ENCODE measurements around the gene SSR4.
"Not testable (repeated sequence)": the region's sequence is repeated elsewhere in the genome, so short reads cannot be mapped to it uniquely, and the experiment has no call there.

SSR4 gene

DNA sequence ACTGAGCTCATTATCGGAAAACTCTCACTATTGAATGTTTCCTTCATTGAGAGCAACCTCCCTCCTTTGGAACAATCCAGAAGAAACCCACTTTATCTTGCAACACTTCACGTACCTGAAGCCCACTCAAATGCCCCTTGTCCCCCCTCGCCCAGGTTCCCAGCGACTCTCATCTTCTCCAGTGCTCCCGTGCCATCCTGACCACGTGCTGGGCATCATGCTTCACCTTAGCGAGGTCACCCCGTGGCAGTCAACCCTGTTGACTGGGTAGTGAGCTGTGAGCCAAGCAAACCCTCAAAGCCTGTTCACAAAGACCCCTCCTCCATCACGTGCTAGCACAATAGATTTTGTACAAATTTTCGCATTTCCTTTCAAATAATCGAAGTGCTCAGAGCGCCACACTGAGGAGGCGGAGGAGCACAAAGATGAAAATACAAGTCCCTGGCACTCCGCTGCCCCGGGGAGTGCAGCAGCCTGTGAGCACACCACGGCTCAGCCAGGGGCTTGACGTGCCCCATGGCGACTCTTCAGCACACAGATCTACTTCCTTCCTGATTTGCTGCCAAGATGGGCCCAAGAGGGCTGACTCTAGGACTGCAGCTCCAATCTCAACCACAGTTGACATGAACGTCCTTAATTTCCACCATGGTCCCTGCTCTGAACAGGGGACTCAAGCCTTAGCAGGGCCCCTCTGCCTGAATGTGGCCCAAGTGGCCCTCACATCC, 20.3 kb downstream of the SSR4 start:
- ChIA-PET CTCF (no interaction called here), POLR2A (interaction anchor here (0.6 kb wide), 1 partner anchor 108 kb away, joined by 3 read pairs; no protein-coding TSS in a partner anchor)
- Histone ChIP-seq H3K4me1 (ENCODE audit: control insufficient read depth, insufficient read depth, low read length) (no peaks in the 10 kb centered on the region), H3K27ac (ENCODE audit: extremely low read depth, low read depth, low read length) (no peak overlapping the region), H3K4me3 (ENCODE audit: low read depth, low read length) (no peak overlapping the region), H3K36me3 (ENCODE audit: control insufficient read depth in 2 of 2, insufficient read depth in 1 of 2, low read length in 2 of 2) (no peaks in the 10 kb centered on the region), H3K9me3 (ENCODE audit: control insufficient read depth, insufficient read depth, low read depth, low read length) (no peaks in the 10 kb centered on the region)
- no peak for TF ChIP-seq ZNF626 (tag by site-specific recombination; IDR thresholded peaks at IDR 0.05)

DNA sequence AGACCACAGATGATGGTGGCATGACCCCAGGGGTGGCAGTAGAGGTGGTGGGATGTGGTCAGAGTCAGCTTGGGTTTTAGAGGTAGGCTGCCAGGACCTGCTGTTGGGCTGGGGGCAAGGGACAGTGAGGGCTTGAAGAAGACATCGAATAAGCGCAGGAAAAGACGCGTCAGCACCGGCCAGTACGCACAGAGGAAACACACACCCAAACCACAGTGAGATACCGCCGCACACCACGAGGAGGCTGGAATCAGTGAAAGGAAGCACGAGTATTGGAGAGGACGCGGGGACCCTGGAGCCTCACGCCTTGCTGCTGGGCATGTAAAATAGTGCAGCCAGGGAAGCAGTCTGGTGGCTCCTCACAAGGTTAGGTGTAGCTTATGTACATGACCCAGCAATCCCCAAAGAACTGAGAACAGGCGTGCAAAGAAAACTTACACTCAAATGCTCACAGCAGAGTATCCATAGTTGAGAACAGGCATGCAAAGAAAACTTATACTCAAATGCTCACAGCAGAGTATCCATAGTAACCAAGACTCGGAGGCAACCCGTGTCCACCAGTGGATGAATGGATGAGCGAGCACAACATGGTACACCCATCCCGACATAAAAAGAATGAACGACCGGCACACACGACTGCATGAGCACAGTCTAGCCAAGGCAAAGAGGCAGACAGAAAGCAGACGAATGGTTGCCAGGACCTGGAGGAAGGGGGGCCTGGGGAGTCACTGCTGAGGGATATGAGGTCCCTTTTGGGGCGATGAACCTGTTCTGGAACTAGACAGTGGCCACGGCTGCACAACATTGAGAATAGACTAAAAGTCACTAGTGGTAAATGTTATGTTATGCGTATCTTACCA, 22.6 kb downstream of the SSR4 start:
- ChIA-PET CTCF (interaction anchor here (0.7 to 0.8 kb wide), 2 partner anchors 35 to 69 kb away, joined by 3 read pairs; no protein-coding TSS in a partner anchor), POLR2A (interaction anchor here (0.6 kb wide), 1 partner anchor 103 kb away, joined by 3 read pairs; no protein-coding TSS in a partner anchor)
- no peaks in the 10 kb centered on the region for H3K36me3 ChIP-seq (ENCODE audit: control insufficient read depth in 2 of 2, insufficient read depth in 1 of 2, low read length in 2 of 2)
- H3K9me3 ChIP-seq (ENCODE audit: control insufficient read depth, insufficient read depth, low read depth, low read length) = no peaks in the 10 kb centered on the region
- no peak overlapping the region for H3K4me3 ChIP-seq (ENCODE audit: low read depth, low read length)
- no peaks in the 10 kb centered on the region for H3K4me1 ChIP-seq (ENCODE audit: control insufficient read depth, insufficient read depth, low read length)
- no peak overlapping the region for H3K27ac ChIP-seq (ENCODE audit: extremely low read depth, low read depth, low read length)
- TF ChIP-seq ZNF350 (tag by site-specific recombination; IDR thresholded peaks at IDR 0.05) = no peak
- TF ChIP-seq ZNF24 (tag by site-specific recombination; IDR thresholded peaks at IDR 0.05) = no peak
- no peak for TF ChIP-seq ZNF514 (tag by site-specific recombination; IDR thresholded peaks at IDR 0.05)
- TF ChIP-seq ZNF670 (tag by site-specific recombination; IDR thresholded peaks at IDR 0.05; ENCODE audit: low read depth) = no peak
- no peak for TF ChIP-seq ZNF544 (tag by site-specific recombination; IDR thresholded peaks at IDR 0.05)
- TF ChIP-seq ZNF248 (tag by site-specific recombination; IDR thresholded peaks at IDR 0.05) = no peak
- no peak for TF ChIP-seq ZNF510 (tag by site-specific recombination; IDR thresholded peaks at IDR 0.05; ENCODE audit: insufficient replicate concordance)
- TF ChIP-seq, protein P1, sequence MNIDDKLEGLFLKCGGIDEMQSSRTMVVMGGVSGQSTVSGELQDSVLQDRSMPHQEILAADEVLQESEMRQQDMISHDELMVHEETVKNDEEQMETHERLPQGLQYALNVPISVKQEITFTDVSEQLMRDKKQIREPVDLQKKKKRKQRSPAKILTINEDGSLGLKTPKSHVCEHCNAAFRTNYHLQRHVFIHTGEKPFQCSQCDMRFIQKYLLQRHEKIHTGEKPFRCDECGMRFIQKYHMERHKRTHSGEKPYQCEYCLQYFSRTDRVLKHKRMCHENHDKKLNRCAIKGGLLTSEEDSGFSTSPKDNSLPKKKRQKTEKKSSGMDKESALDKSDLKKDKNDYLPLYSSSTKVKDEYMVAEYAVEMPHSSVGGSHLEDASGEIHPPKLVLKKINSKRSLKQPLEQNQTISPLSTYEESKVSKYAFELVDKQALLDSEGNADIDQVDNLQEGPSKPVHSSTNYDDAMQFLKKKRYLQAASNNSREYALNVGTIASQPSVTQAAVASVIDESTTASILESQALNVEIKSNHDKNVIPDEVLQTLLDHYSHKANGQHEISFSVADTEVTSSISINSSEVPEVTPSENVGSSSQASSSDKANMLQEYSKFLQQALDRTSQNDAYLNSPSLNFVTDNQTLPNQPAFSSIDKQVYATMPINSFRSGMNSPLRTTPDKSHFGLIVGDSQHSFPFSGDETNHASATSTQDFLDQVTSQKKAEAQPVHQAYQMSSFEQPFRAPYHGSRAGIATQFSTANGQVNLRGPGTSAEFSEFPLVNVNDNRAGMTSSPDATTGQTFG (tag by site-specific recombination; IDR thresholded peaks at IDR 0.05; ENCODE audit: borderline replicate concordance) = no peak
- TF ChIP-seq ZNF366 (tag by site-specific recombination; conservative IDR thresholded peaks at IDR 0.05) = no peak
- TF ChIP-seq ZNF548 (tag by site-specific recombination; IDR thresholded peaks at IDR 0.05) = no peak
- no peak for TF ChIP-seq ZNF416 (tag by site-specific recombination; IDR thresholded peaks at IDR 0.05)
- no peak for TF ChIP-seq ZSCAN30 (tag by site-specific recombination; IDR thresholded peaks at IDR 0.05)
- TF ChIP-seq ZBTB7A (tag by site-specific recombination; IDR thresholded peaks at IDR 0.05; ENCODE audit: low read depth) = no peak

DNA sequence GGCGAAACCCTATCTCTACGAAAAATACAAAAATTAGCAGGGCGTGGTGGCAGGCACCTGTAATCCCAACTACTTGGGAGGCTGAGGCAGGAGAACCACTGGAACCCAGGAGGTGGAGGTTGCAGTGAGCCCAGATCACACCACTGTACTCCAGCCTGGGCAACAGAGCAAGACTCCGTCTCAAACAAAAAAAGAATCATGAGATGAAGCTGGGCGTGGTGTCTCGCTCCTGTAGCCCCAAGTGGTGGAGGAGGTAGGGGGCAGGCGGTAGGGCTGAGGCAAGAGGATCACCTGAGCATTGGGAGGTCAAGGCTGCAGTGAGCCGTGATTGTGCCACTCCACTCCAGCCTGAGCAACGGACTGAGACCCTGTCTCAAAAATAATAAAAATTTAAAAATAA, 23.6 kb downstream of the SSR4 start:
- not testable (repeated sequence) for H3K4me3 ChIP-seq (ENCODE audit: low read depth, low read length); H3K36me3 ChIP-seq (ENCODE audit: control insufficient read depth in 2 of 2, insufficient read depth in 1 of 2, low read length in 2 of 2); H3K27ac ChIP-seq (ENCODE audit: extremely low read depth, low read depth, low read length); H3K9me3 ChIP-seq (ENCODE audit: control insufficient read depth, insufficient read depth, low read depth, low read length); H3K4me1 ChIP-seq (ENCODE audit: control insufficient read depth, insufficient read depth, low read length)
- peak; percentile 87 for TF ChIP-seq ZNF121 (tag by site-specific recombination; IDR thresholded peaks at IDR 0.05)
- ChIA-PET CTCF (interaction anchor here (0.7 to 1.8 kb wide), 3 partner anchors 68 to 877 kb away, joined by 3 to 6 read pairs (median 4); no protein-coding TSS in a partner anchor), POLR2A (interaction anchor here (1.5 to 2.1 kb wide), 2 partner anchors 11 to 154 kb away, joined by 3 to 9 read pairs; partner anchors contain the start of gene HCFC1)
